ENCODE results near the gene DNAJB13.
"Not testable (repeated sequence)": the region's sequence is repeated elsewhere in the genome, so short reads cannot be mapped to it uniquely, and the experiment has no call there.

DNAJB13 gene

GRCh38 chr11:73977856-73978519 lies 27.2 kb downstream of the DNAJB13 start:
- no peak for DNase-seq (ENCODE audit: low spot score)

- no peak for DNase-seq (ENCODE audit: low spot score)
Observed at GRCh38 chr11:73978576-73979086, 27.8 kb downstream of the DNAJB13 start.

DNA sequence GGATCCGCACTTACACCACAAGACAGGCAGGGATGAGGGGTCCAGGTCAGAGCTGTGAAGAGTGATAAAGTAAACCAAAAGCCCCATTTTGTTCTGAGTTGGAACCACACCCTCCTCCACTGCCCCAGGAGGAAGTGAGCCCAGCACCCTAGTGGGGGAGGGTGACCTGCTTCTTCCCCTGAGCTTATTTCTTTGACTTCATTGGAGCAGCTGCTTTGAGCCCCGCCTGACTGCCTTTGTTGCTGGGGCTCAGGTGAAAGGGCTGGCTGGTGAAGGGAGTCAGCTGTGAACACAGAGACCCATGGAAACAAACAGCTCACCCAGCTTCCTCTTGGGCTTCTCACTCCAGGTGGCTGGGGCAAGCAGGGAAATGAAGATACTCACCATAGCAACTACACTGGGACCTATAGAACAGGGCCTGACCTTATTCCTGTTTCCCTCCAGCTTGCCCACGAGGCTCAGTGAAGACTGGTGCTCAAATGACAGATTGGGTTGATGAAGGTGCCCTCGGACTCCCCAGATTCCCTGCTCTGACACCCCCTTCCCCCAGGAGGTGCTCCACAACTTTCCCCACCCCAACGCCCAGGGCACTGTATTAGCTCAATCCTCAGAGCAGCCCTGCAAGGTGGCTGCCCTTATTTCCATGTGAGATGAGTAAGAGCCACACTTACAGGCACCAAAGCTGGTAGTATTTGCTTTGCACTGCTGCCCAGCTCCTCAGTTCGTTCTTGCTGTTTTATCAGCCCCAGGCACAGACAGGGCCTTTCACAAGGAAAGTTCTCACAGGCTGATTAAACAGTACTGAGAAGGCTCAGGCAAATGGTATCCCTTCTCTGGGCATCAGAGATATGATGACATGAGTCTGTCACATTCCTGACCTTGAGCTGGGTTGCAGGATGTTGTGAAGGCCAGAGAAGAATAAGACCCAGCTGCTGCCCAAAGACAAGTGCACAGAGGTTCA lies 29.5 kb downstream of the DNAJB13 start:
- peak; percentile 91 for DNase-seq (ENCODE audit: low spot score)

GRCh38 chr11:73981051-73981805 lies 30.4 kb downstream of the DNAJB13 start:
- DNase-seq (ENCODE audit: low spot score), result no peak

DNA sequence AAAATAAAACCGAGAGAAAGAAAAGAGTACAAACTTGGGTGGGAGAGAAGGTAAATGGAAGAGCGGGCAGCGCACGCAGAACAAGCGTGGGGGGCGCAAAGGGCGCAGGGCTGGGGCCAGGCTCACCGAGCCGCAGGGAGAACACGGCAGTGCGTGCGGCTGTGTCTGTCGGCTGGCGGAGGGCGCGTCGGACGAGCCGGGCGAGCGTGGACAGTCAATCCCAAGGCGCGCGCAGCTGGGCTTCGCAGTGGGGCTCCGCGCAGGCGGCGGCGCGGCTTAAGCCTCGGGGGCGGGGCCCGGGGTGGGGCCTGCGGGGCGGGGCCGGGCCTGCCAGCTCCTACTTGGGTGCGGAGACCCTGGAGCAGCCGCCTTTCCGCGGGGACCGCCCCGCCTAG lies 31.8 kb downstream of the DNAJB13 start, which contains the start of gene UCP2:
UCP2 (minus strand) TSS at position 249 of the 395 bp plus-strand sequence. CDS start 4,465 bp downstream, outside the sequence.
- DNase-seq (ENCODE audit: low spot score), result peak; percentile 92

- DNase-seq (ENCODE audit: low spot score), result peak; percentile 96
Observed at GRCh38 chr11:73982990-73983740, 32.3 kb downstream of the DNAJB13 start.

GRCh38 chr11:73983741-73984538 lies 33.1 kb downstream of the DNAJB13 start:
- DNase-seq (ENCODE audit: low spot score), result no peak

- not testable (repeated sequence) for DNase-seq (ENCODE audit: low spot score)
Observed at GRCh38 chr11:73985661-73986060, 34.8 kb downstream of the DNAJB13 start.

DNA sequence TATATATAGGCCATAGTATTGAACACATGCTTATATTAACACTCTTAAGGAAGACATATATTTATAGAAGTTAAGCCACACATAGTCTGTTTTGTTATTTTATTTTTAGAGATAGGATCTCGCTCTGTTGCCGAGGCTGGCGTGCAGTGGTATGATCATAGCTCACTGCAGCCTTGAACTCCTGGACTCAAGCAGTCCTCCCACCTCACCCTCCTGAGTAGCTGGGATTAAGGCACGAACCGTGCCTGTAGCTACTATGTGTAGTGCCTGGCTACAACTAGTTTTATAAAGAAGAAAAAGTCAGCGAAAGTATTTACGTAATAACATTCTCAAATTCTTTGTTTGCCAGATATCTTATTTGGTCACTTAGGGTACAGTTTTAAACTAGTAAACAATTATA lies 37.4 kb downstream of the DNAJB13 start:
- DNase-seq (ENCODE audit: low spot score), result no peak

DNA sequence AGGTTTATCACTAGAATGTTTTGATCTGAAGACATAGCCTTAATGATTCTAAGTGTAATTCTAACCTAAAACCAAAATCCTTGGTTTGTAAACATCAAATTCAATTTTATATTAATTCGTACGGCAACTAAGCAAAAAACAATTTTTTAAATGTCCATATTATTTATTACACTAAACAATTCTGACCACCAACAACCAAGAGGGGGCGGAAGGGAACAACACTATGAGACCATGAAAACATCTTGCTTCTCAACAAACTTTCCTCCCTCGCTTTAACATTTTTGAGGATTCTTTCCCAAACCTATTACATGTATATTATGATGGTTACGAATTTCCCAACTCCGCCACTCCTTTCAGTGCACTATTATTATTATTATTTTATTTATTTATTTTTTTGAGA lies 38.3 kb downstream of the DNAJB13 start:
- DNase-seq (ENCODE audit: low spot score), result no peak

- DNase-seq (ENCODE audit: low spot score), result no peak
Observed at GRCh38 chr11:73990730-73991129, 39.9 kb downstream of the DNAJB13 start.

- DNase-seq (ENCODE audit: low spot score), result peak; percentile 38
Observed at GRCh38 chr11:73991471-73992006, 40.7 kb downstream of the DNAJB13 start.

- DNase-seq (ENCODE audit: low spot score), result peak; percentile 89
Observed at GRCh38 chr11:73995247-73995646, 44.4 kb downstream of the DNAJB13 start.

- DNase-seq (ENCODE audit: low spot score), result peak; percentile 87
Observed at GRCh38 chr11:73995731-73996130, 44.9 kb downstream of the DNAJB13 start.

- no peak for DNase-seq (ENCODE audit: low spot score)
Observed at GRCh38 chr11:73996161-73996747, 45.4 kb downstream of the DNAJB13 start.

GRCh38 chr11:73997120-73997770 lies 46.4 kb downstream of the DNAJB13 start:
- DNase-seq (ENCODE audit: low spot score), result no peak

- no peak for DNase-seq (ENCODE audit: low spot score)
Observed at GRCh38 chr11:73998846-73999575, 48.2 kb downstream of the DNAJB13 start.

DNA sequence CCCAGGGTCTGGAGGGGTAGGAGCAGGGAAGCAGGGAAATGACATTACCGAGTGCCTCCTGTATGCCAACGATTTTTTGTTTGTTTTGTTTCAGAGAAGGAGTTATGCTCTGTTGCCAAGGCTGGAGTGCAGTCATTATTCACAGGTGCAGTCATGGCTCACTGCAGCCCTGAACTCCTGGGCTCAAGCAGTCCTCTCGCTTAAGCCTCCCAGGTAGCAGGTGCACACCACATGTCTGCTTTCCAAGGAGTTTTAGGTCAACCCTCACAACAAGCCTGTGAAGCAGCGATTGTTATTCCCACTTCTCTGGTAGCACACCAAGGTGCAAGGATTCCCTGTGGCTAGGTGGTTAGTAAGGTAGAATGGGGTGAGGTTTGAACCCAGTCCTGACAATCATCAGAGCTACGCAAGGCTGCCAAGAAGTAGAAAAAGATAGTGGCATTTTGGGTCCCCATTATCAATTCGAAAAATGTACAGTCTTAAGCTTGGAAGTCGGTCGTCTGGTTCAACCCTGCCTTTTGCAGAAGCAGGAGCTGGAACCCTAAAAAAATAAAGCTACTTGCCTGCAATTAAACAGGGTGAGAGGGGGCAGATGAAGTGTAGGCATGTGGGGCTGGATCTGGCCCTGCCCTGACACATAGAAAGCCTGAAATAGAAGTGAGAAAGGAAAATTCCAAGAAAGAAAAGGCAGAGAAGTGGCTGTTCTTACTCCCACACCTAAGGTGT lies 48.9 kb downstream of the DNAJB13 start:
- DNase-seq (ENCODE audit: low spot score), result no peak

Measured in CD4-positive, alpha-beta T cell treated with Interleukin-2 at 100 ng/mL for 4 hours (primary cell).